ENCODE results near the gene SDC1.

Gene SDC1

GRCh38 chr2:20175267-20175666, 49.7 kb downstream of the SDC1 start:
- peak in 1 of 10 donors; percentile 55 for DNase-seq

GRCh38 chr2:20174410-20174809, 50.5 kb downstream of the SDC1 start:
- DNase-seq, result no peak
- intact Hi-C loops (cut with DNase I), result no loop called here

More at GRCh38 chr2:20175267-20175666, 49.7 kb downstream of the SDC1 start:
- intact Hi-C loops (cut with DNase I), result no loop called here

GRCh38 chr2:20173496-20174402, 51.2 kb downstream of the SDC1 start:
- intact Hi-C loops (cut with DNase I), result no loop called here
- DNase-seq, result peak in 1 of 10 donors; percentile 70

- intact Hi-C loops (cut with DNase I), result no loop called here
- DNase-seq, result no peak
These were observed 51.9 kb downstream of the SDC1 start for GRCh38 chr2:20173064-20173463.

- intact Hi-C loops (cut with DNase I), result no loop called here
- peak in 1 of 10 donors; percentile 75 for DNase-seq
These were observed 52.5 kb downstream of the SDC1 start for GRCh38 chr2:20172273-20173055.

- intact Hi-C loops (cut with DNase I), result no loop called here
- peak in 1 of 10 donors; percentile 43 for DNase-seq
These were observed 53.4 kb downstream of the SDC1 start for GRCh38 chr2:20171445-20171977.

GRCh38 chr2:20170704-20171250, 54.2 kb downstream of the SDC1 start:
- intact Hi-C loops (cut with DNase I), result no loop called here
- no peak for DNase-seq

- DNase-seq, result no peak
These were observed 54.9 kb downstream of the SDC1 start for GRCh38 chr2:20169796-20170703.

GRCh38 chr2:20168727-20169696, 55.9 kb downstream of the SDC1 start:
- DNase-seq, result peak in 2 of 10 donors; percentile 52 to 73

More at GRCh38 chr2:20169796-20170703, 54.9 kb downstream of the SDC1 start:
- intact Hi-C loops (cut with DNase I), result no loop called here

GRCh38 chr2:20168048-20168726, 56.7 kb downstream of the SDC1 start:
- DNase-seq, result peak in 1 of 10 donors; percentile 76
- intact Hi-C loops (cut with DNase I), result no loop called here

More at GRCh38 chr2:20168727-20169696, 55.9 kb downstream of the SDC1 start:
- intact Hi-C loops (cut with DNase I), result no loop called here

- intact Hi-C loops (cut with DNase I), result no loop called here
- DNase-seq, result no peak
These were observed 57.6 kb downstream of the SDC1 start for GRCh38 chr2:20167356-20167755.

- DNase-seq, result no peak
- intact Hi-C loops (cut with DNase I), result no loop called here
These were observed 59.0 kb downstream of the SDC1 start for GRCh38 chr2:20165677-20166509.

- DNase-seq, result no peak
These were observed 60.0 kb downstream of the SDC1 start for GRCh38 chr2:20164734-20165478.

GRCh38 chr2:20164061-20164733, 60.7 kb downstream of the SDC1 start:
- intact Hi-C loops (cut with DNase I), result no loop called here

More at GRCh38 chr2:20164734-20165478, 60.0 kb downstream of the SDC1 start:
- intact Hi-C loops (cut with DNase I), result no loop called here

GRCh38 chr2:20159411-20160070, 65.4 kb downstream of the SDC1 start:
- no peak for DNase-seq
- intact Hi-C loops (cut with DNase I), result no loop called here

More at GRCh38 chr2:20164061-20164733, 60.7 kb downstream of the SDC1 start:
- peak in 2 of 10 donors; percentile 66 to 80 for DNase-seq

Measured in posterior cingulate gyrus (tissue), 11 donors.